ENCODE results near the gene KY.

The KY gene

DNA sequence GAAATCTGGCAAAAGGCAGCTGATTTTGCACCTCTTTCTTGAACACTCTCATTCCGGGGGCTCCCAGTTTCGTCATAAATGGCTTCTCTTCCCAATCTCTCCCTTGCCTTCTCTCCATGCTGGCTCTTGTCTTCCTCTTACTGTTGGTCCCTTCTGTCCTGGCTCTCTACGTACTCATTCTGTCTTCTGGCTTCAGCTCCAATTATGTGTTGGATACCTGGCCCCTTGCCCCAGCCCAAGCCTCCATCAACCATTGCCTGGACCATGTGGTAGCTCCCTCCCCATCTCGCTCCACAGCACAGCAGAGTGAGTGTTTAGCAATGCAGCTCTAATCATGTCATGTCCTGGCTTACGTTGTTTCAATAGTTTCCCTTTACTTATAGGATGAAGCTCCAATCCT lies 21.7 kb upstream of the KY start:
- no peak for DNase-seq

DNA sequence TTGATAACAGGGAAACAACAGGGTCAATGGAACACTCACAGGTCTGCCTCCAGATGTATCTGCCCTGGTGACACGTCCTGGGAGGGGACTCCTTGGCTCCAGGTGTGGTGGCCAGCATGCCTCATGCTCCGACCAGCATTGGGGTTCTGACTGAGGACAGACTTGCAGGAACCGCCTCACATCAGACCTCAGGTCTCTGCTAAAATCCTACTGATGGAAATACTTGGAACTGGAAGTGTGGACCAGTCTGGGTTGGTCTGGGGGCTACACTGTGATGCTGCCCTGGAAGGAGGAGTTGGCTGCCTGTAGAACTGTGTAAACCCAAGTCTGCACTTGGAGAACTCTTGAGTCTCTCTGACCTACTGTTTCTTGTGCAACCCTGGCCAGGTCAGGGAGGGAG lies 17.1 kb upstream of the KY start:
- DNase-seq: no peak

DNA sequence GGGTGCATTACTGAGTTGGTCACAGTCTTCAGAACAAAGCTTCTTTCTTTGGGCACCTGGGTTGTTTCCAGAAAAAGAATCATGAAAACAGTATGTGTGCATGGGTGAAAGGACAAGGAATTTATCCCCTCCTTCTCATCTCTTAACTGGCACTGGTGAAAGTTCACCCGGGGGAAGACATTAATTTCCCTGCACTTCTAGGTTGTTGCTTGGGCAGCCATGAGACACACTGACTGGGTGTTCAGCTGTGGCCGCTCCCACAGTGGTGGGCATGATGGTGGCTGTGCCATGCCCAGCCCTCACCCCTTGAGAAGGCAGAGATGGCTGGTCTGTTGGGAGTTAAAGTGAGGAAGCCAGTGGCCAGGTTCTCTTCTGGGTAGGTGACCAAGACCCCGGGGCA lies 16.6 kb upstream of the KY start:
- DNase-seq: no peak

DNA sequence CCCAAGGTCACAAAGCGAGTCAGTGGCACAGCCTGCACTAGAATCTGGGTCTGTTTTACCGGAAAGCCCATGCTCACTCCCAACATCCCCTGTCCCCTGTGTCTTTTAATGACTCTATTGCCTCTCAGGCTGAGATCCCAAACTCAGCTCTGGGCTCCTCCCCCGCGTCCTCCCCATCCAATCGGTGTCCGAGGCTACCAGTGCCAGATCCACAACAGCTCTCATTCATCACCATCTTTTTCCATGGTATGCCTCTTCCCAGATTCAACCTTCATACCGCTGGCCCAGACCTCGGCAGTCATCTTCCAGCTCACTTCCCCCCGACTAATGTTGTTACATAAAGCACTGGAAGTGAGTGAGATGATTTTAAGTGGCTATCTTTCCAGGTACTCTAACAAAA lies 16.1 kb upstream of the KY start:
- DNase-seq: no peak

DNA sequence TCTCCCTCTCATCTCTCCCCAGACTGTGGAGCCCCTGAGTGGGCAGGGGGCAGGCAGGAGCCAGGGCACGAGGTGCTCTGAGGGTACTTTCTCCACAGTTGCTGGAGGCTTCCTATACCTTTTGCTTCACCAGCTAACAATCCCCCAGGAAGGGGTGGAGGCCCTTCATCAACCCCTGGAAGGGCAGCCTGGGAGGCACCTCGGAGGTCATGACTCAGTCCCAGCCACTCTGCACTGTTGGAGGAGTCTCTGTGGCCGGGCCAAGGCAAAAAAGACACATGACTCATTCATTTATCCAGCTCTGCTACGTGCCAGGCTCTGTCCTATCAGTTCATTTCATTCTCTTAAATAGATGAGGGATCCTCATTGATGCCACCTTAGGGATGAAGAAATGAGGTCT lies 15.6 kb upstream of the KY start:
- no peak for DNase-seq

DNA sequence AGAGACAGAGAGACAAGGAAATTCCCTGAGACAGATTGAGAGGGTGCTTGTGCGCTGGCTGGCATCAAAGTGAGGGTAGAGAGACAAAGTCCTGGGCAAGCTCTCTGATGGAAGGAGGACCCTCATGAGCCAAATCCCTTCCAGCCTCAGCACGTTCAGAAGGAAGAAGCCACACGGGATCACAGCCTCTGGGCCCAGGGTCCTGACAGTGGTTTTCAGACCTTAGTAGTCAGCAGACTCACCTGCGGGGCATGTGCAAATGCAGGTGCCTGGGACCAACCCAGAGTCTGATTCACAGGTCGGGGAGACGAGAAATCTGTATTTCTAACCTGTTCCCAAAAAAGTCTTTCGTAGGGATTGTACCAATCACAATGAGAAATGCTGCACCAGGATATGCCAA lies 15.2 kb upstream of the KY start:
- DNase-seq: no peak

DNA sequence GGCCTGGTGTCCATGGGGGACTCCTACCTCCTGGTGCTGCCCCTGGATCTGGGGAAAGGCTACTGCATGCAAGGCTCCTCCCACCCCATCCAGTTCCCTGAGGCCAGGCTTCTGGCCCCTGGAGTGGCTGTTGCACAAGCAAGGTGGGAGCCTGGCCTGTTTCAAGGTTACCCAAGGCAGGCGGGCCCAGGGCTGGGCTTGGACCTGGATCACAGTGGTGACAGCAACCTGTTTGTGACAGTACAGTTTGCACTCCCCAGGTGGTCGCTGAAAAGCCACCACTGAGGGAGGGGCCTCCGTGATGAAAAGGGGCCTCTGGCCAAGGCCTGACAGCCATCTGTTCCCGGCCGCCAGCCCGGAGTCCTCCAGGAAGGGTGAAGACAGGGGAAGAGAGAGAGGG lies 14.4 kb upstream of the KY start:
- DNase-seq: no peak

DNA sequence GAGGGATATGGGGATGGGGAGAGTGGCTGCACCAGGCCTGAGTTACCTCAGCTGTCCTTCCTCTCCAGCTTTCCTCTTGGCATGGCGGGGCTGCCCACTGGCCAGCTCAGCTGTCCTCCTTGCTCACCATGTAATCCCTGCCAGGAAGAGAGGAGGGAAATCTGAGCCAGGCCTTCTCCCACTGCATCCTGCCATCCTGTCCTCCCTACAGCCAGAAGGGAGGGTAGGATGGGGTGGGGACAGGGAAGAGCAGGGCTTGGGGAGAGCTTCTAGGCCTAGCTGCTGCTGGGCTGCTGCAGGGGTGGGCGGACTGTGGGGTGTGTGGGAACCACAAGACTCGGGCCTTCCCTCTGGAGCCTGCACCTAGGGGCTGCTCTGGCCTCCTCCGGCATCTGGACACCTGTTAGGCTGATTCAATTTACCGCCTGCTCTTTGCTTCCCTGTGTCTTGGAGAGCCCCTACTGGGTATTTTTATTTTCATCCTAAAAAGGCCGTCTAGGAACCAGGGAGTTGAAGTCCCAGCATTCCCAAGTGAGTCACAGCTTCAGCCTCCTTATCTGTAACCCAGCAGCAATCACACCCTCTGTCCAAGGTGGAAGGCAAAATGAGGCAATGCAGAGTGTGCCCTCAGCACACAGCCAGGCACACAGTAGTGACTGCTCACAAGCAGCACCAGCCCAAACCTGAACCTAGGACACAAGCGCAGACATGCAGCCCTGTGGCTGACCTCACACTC lies 13.1 kb upstream of the KY start:
- no peak for DNase-seq

DNA sequence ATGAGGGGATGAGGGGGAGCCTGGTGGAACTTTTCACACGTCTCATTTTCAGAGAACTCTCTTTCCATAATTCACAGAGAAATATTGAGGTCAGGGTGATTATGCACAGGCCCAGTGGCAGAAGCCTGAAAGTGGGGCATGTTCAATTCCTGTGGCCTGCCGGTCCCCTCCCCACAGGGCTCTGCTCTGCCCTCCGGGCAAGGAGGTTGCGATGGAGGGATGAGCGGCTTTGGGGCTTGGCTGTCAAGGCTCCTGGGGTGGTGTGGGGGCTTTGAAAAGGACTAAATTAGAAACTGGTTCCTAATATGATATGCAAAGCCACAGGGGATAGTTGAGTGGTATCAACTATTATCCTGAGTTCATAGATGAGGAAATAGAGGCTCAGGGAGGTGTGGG lies 9.2 kb upstream of the KY start:
- no peak for DNase-seq

DNA sequence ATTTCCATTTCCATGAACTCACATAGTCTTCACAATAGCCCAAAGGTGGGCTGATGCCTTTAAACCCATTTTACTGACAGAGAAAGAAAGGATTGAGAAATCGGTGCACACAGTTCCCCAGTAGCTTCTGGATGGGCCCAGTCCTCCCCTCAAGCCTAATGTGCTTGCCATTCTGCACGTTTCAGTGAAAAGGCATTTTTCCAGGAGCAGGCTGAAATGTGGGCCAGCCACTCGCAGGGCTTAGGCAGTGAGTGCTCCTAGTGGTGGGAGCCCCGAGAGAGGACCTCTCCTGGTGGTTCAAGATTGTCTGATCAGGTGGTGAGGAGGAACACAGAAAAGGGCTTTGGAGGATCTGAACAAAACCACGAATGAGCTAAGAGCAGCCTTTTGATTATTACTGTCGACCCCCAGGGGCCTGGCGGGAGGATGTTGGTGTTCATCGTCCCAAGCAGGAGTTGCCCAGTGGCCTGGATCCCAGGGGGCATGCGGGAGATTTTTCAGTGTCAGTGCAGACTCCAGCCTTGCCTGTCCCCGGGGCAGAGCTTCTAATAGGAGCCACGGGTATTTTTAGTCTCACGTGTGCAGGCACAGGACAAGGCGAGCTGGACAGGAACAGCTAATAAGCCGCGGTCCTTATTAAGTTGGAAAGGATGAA lies 8.7 kb upstream of the KY start:
- no peak for DNase-seq

DNA sequence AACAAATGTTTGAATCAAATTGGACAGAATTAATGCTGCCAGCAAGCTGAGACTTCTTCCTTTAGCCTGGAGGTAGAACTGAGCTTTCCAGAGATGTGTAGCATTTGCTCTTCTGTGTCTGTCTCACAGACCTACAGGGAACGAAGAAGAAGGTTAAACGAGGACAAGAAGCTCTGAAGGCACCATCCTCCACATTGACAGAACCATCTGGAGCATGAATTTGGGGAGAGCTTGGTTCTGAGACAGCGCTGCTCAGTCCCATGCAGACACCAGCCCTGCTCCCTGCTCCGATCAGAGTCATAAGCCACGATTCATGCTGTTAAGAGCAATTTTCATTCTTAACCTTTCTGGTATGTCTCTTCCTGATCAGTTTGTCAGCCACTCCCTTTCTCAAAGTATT lies 7.7 kb upstream of the KY start:
- DNase-seq: no peak

DNA sequence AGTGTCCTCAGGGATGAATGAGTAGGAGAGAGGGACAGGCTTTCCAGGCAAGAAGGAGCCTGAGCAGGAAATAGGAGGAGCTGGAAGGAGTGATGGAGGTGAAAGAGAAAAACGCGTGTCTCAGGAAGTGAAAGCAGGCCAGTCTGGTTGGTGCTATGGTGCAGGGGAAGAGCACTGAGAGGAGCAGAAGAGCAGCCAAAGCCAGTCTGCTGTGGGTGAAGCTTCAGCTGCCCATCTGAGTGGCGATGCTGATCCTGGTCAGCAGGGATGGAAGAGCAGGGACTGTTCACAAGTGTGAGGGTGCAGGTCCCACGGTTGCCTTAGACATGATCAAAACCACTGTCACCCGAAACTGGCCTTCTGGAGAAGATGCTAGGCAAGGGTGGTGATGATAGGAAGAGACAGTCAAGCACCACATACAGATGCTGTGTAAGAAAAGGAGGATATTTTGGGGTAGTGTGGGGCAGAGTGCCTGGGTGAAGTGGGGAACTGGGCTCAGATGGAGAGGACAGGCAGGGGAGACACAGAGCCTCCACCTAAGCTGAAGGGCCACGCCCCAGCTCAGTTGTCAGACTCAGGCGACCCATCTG lies 5.5 kb upstream of the KY start:
- DNase-seq: no peak

DNA sequence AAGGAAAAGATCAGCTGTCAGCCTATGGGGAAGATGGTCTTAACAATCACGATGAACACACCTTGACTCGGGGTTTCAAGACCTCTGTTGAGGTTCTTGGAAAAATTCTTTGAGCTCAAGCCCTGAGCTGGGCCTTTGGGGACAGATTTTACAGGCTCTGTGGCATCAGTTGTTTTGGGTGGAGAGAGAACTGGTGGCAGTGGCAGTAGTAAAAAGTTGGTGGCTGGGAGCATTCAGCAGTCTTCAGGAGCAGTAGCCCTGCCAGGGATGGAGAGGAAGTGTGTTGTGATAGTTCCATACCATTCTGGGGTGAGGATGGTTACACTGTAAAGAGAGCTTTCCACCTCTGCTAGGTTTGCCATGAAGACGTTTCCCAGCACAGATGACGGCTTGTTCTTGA lies 4.9 kb upstream of the KY start:
- DNase-seq: no peak

DNA sequence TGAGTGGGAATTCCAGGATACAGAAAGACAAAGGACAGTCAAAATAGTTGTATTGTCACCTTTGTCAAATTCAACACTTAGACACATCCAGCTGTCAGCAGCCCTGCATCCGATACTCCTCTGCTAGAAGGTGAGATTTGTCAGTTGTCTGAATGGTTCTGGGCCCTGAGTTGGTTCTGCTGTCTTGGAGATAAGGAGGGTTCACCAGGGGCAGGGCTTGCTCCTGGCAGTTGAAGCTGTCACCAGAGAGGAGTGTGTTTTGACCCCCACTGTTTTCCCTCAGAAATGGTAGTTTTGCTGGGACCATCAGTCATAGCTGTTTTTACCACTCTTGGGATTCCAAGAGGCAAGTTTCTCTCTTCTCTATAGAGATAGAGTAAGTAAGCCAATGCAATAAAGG lies 3.2 kb upstream of the KY start:
- no peak for DNase-seq

DNA sequence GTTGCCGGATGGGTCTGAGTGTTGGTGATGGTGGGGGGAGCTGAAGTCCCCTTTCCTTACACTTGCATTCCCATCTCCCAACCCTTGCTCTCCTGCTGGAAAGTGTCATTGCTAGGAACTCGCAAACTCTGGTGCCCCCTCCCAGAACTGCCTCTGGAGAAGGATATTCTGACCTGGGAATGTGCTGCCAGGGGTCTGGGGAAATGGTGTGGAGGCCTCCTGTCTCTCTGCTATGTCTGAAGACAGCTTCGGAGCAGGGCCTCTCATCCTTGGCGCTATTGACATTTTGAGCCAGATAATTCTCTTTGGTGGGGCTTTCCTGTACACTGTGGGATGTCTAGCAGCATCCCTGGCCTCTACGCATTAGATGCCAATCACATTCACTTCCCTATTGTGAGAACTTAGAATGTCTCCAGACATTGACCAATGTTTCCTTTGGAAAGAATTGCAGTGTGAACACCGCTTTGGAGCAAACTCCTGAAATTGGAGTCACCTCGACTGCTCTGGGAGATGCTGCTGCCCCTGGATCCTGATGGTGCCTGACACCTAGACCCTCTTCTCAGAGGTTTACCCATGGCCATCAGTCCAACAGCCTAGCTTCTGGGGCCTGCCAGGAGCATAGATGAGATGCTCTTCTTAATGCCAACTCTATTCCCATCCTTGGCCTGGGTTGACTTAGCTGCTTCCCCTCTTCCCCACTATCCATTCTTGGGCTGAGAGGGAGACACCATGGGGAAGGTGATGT lies 2.2 kb upstream of the KY start:
- no peak for DNase-seq

DNA sequence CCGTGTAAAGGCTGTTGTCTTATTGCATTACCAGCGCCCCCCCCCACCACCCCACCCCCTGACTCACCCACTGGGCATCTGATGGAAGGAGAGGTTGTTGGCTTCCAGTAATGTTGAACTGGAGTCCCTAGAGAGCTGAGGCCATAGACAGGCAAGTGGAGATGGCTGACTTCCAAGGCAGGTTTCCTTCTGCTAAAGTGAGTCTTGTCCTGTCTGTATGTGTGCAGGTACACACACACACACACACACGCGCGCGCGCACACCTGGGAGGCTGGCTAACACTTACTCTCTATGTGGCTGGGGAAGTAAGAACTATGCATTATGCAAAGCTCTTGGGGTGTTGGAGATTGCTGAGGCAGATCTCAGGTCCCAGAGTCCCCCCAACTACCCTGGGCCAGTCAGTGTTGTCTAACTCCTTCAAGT lies 1.6 kb upstream of the KY start:
- no peak for DNase-seq

DNA sequence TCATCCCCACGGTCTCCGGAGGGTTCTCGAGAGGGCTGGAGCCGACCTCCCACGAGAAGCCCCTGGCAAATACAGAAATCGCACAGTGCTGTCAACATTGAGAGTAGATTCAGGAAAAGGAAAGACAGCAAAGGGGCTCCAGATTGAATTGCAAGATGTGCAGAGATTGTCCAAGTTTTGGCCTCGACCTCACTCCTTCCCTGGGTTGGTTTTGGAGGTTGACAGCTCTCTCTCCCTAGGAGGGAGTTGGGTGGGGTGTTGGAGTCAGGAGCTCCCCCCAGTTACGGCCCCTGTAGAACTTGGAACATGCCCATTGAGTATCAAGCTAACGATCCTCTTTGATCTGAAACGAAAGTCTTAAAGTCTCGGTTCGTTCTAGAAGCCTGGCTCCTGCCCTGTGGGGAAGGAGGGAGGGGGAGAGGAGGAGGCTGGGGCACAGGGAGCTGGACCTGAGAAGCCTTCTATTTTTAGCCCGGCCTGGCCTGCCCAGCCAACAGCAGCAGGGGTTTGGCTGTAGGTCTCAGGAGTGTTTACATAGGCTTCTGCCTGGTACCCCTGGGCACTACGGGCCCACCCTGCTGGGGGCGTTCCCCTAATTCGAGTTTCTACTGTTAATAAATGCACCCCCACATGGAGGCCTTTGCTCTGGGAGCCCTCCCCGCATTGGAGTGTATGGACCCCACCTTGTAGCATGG lies 672 bp upstream of the KY start:
- DNase-seq: no peak

DNA sequence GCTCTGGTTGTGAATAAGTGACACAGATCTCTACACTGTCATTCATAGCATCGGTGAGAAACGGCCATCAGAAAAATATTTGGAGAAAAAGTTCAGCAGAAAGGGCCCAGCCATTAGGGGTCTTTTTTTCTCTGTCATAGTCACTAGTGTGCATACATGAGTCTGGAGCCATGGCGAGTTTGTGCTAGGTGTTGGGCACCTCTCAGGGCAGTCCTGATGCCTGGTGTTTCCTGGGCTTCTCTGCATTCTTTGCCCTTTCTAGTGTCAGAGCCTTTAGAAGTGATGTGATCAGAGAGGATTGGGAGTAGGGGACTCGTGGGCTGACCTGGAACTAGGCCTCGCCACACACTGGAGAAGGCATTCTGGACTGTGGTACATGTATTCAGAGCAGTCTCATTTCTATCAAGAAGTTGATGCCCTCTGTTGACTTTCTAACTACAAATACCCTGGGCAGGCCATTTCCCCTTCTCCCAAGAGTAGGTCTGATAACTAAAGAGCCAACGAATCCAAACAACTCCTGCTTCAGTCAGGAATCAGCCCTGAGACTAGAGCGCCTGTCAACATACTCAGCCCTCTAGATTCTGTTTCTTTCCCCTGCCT lies 1.6 kb downstream of the KY start:
- DNase-seq: no peak

DNA sequence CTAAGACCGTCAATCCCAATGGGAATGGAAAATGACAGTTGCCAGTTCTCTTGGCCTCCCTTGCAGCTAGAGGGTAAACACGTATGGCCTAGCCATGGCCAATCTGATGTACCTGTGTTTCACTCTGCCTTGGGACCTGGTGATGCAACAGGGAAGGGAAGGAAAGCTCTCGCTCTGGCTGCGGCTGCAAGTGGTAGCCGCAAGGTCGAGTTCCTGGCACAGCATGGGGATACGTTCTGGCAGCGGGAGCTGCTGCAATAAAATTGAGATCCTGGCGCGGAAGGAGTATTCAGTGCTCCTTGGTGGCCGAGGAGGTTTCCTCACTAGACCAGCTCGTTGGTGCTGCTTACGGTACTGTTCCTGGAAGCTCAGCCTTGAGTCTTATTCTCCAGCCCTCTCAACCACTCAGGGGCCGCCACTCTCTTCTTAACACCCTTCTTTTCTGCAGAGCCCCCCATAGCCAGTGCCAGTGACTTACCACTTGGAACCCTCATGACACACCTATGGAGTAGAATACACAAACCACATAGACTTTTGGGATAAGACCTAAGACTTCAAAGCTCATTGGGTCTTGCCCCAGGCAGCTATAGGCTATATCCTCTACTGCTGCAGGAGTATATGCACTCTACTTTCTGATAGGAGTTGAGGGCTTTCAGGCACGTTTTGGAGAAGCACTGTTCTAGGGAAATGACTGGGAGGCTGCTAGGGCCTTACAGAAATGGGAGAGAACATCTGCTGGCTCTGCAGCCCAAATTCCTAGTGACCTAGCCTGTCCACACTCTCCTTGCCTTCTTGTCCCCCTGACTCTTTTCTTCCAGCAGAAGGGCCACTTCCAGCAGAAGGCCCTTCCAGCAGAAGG lies 2.7 kb downstream of the KY start:
- no peak for DNase-seq

DNA sequence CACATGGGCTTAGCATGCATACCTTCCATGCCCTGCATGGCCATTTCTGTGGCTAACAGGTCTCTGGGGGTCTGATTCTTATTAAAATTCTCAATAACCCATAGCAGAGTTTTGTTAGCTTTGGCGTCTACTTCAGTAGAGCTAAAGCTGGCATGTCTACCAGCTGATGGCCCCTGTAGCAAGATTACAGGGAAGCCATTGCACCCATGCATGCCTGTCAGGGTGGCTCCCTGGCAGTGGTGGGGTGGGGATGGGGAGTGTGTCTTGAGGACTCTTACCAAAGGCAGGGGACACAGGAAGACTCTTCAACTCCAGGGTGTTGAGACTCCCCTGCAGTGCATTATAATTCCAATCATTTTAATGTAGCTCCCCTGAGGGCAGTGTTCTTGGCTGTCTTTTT lies 4.7 kb downstream of the KY start:
- no peak for DNase-seq

DNA sequence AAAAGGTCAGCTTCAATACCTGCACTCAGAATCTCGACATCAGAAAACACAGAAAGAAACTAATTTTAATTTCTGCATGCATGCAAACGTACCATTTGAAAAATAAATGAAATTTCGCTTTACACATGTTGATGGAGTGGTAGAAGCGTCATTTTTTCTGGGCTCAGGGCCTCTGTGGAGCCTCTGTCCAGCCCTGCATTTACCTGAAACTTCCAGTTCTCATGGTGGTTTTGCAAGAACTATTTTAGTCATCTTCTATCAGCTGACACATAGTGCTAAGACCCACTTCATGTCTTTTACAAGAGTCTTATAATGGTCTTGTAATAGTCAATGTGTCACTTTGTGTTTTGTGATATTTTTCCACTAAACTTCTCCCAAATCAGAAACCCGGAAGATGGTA lies 5.3 kb downstream of the KY start:
- DNase-seq: no peak
